H1 (cell line): ENCODE measurements around the gene RNASET2. TPM values are rescaled to one million over a fixed set of nuclear protein-coding genes. Genes with fewer than 3 reads are reported as not detected.

Experiments
- CTCF ChIA-PET: fragments of 300-600 bp; sonication (Branson Sonifier 250); formaldehyde crosslinking; loops from one replicate; lab custom pipeline; 2021; ENCODE audit not compliant: partially characterized antibody; lab: Charles Lee
- POLR2A ChIA-PET: fragments of 300-600 bp; sonication (Branson Sonifier 250); formaldehyde crosslinking; loops from one replicate; lab custom pipeline; 2021; ENCODE audit warnings: inconsistent platforms; ENCODE audit not compliant: partially characterized antibody; lab: Charles Lee
- DNase-seq, 2 experiments: peaks; one replicate each; pipeline versions ENCODE4 v3.0.0 to v3.0.0-alpha.2; 2010 to 2022; ENCODE audit warnings: low spot score in 2 of 2, low read depth in 1 of 2, mixed read lengths in 1 of 2
- FAIRE-seq: peaks from 2 replicates; lab custom pipeline; 2011; peaks lifted over from hg19 to GRCh38; lab: Jason Lieb, UNC
- H2AFZ ChIP-seq: 2 replicates; pipeline ENCODE4 v1.8.1; 2012; ENCODE audit warnings: low read length, inconsistent platforms
- H2AK5ac ChIP-seq: 2 replicates; pipeline ENCODE4 v1.6.1; 2013; ENCODE audit warnings: low read depth, low read length
- H2BK120ac ChIP-seq: replicated peaks from 2 replicates; pipeline ENCODE3; 2013; ENCODE audit warnings: low read depth, low read length, inconsistent platforms
- H2BK12ac ChIP-seq: 2 replicates; pipeline ENCODE4 v1.6.1; 2013; ENCODE audit warnings: low read depth, low read length
- H2BK15ac ChIP-seq: 2 replicates; pipeline ENCODE4 v1.6.1; 2013; ENCODE audit warnings: low read length
- H2BK20ac ChIP-seq: 2 replicates; pipeline ENCODE4 v1.6.1; 2013; ENCODE audit warnings: low read length
- H2BK5ac ChIP-seq: 2 replicates; pipeline ENCODE4 v1.6.1; 2013; ENCODE audit warnings: low read depth, low read length
- H3K14ac ChIP-seq: 2 replicates; pipeline ENCODE4 v1.6.1; 2013; ENCODE audit warnings: inconsistent platforms; ENCODE audit not compliant: insufficient read length
- H3K18ac ChIP-seq: 2 replicates; pipeline ENCODE4 v1.6.1; 2013; ENCODE audit warnings: low read length; ENCODE audit errors: extremely low read depth
- H3K23ac ChIP-seq: 2 replicates; pipeline ENCODE4 v1.6.1; 2013; ENCODE audit warnings: inconsistent platforms; ENCODE audit not compliant: insufficient read length
- H3K23me2 ChIP-seq: 2 replicates; pipeline ENCODE4 v1.6.1; 2013; ENCODE audit warnings: low read depth, low read length
- H3K27ac ChIP-seq: 2 replicates; pipeline ENCODE4 v1.6.1; 2011; ENCODE audit warnings: low read depth, low read length, inconsistent platforms
- H3K27me3 ChIP-seq, 4 experiments: replicated peaks in 1 of 4; 1 replicate in 1 of 4; 2 replicates in 3 of 4; pipeline versions ENCODE4 v1.6.1 to v1.8.1; 2011 to 2013; ENCODE audit warnings: low read length in 3 of 4, mild to moderate bottlenecking in 3 of 4, inconsistent platforms in 2 of 4, mixed read lengths in 2 of 4, moderate library complexity in 1 of 4; ENCODE audit not compliant: control insufficient read depth in 3 of 4, insufficient read depth in 3 of 4; ENCODE audit errors: extremely low read depth in 1 of 4
- H3K36me3 ChIP-seq, 4 experiments: 2 replicates each; pipeline versions ENCODE4 v1.6.1 to v1.8.1; 2011 to 2013; ENCODE audit warnings: mild to moderate bottlenecking in 4 of 4, low read length in 3 of 4, moderate library complexity in 2 of 4, control low read depth in 1 of 4, inconsistent platforms in 1 of 4; ENCODE audit not compliant: insufficient read depth in 4 of 4, control insufficient read depth in 2 of 4
- H3K4ac ChIP-seq: replicated peaks from 2 replicates; pipeline ENCODE3; 2013; ENCODE audit warnings: low read length, low read depth, mixed read lengths, inconsistent platforms; ENCODE audit not compliant: insufficient read length
- H3K4me1 ChIP-seq, 4 experiments: replicated peaks in 1 of 4; 1 replicate in 1 of 4; 2 replicates in 3 of 4; pipeline versions ENCODE4 v1.6.1 to v1.8.1; 2011 to 2013; ENCODE audit warnings: low read length in 3 of 4, inconsistent platforms in 2 of 4, mixed read lengths in 1 of 4; ENCODE audit not compliant: insufficient read depth in 4 of 4, control insufficient read depth in 3 of 4
- H3K4me2 ChIP-seq, 2 experiments: 2 replicates each; pipeline versions ENCODE4 v1.6.1 to v1.8.1; 2011 to 2013; ENCODE audit warnings: low read depth in 2 of 2, low read length in 2 of 2, control low read depth in 1 of 2, inconsistent platforms in 1 of 2, mild to moderate bottlenecking in 1 of 2; ENCODE audit not compliant: insufficient read depth in 1 of 2
- H3K4me3 ChIP-seq, 4 experiments: fragments of 200-600, 300-600 bp in 1 of 4; sonication (generic), shearing (Covaris generic), sonication (Bioruptor Twin) in 1 of 4; 2 replicates each; pipeline versions ENCODE4 v1.5.1 to v1.8.1; 2011 to 2016; ENCODE audit warnings: low read length in 4 of 4, low read depth in 3 of 4, control low read depth in 2 of 4, inconsistent platforms in 2 of 4, mild to moderate bottlenecking in 2 of 4, mixed read lengths in 1 of 4, moderate library complexity in 1 of 4; ENCODE audit not compliant: insufficient read depth in 2 of 4; ENCODE audit errors: extremely low read depth in 1 of 4
- H3K56ac ChIP-seq: replicated peaks from 2 replicates; pipeline ENCODE3; 2013; ENCODE audit warnings: low read depth, mild to moderate bottlenecking, mixed read lengths, low read length, inconsistent platforms; ENCODE audit not compliant: insufficient read length
- H3K79me1 ChIP-seq: 2 replicates; pipeline ENCODE4 v1.6.1; 2013; ENCODE audit warnings: low read depth, low read length, control low read depth
- H3K79me2 ChIP-seq, 2 experiments: 2 replicates each; pipeline versions ENCODE4 v1.6.1 to v1.8.1; 2012 to 2013; ENCODE audit warnings: low read length in 2 of 2, mild to moderate bottlenecking in 2 of 2, inconsistent platforms in 1 of 2; ENCODE audit not compliant: insufficient read depth in 2 of 2, control insufficient read depth in 1 of 2
- H3K9ac ChIP-seq, 4 experiments: replicated peaks in 1 of 4; 1 replicate in 1 of 4; 2 replicates in 3 of 4; pipeline versions ENCODE4 v1.6.1 to v1.8.1; 2011 to 2013; ENCODE audit warnings: low read depth in 3 of 4, low read length in 3 of 4, control low read depth in 2 of 4, mild to moderate bottlenecking in 2 of 4, moderate library complexity in 2 of 4, inconsistent platforms in 1 of 4; ENCODE audit errors: extremely low read depth in 1 of 4
- H3K9me3 ChIP-seq, 2 experiments: 2 replicates each; pipeline versions ENCODE4 v1.6.1 to v1.8.1; 2012 to 2013; ENCODE audit warnings: mild to moderate bottlenecking in 2 of 2, moderate library complexity in 2 of 2, control low read depth in 1 of 2, inconsistent platforms in 1 of 2, low read depth in 1 of 2, low read length in 1 of 2, mixed read lengths in 1 of 2; ENCODE audit not compliant: insufficient read depth in 2 of 2
- H4K20me1 ChIP-seq, 2 experiments: replicated peaks in 1 of 2; 2 replicates each; pipeline versions ENCODE3 to v1.8.1; 2011 to 2013; ENCODE audit warnings: inconsistent platforms in 2 of 2, low read length in 2 of 2, mild to moderate bottlenecking in 1 of 2; ENCODE audit not compliant: insufficient read depth in 2 of 2, control insufficient read depth in 1 of 2
- H4K5ac ChIP-seq: 2 replicates; pipeline ENCODE4 v1.6.1; 2013; ENCODE audit warnings: low read length, low read depth, mixed read lengths, inconsistent platforms; ENCODE audit not compliant: insufficient read length
- H4K8ac ChIP-seq: 2 replicates; pipeline ENCODE4 v1.8.0; 2013; ENCODE audit warnings: mild to moderate bottlenecking, moderate library complexity, low read length, inconsistent platforms; ENCODE audit not compliant: insufficient read depth; ENCODE audit errors: extremely low read depth
- H4K91ac ChIP-seq: replicated peaks from 2 replicates; pipeline ENCODE3; 2013; ENCODE audit warnings: low read length, mixed read lengths, inconsistent platforms; ENCODE audit not compliant: insufficient read length
- ATF2 ChIP-seq: IDR thresholded peaks from 2 replicates; pipeline ENCODE4 v1.6.1; 2012; ENCODE audit warnings: low read length, inconsistent platforms
- CTCF ChIP-seq, 3 experiments: IDR thresholded peaks; 1 replicate in 2 of 3; 2 replicates in 1 of 3; pipeline versions ENCODE4 v1.5.1 to v1.6.1; 2011; ENCODE audit warnings: low read length in 3 of 3, mild to moderate bottlenecking in 3 of 3, inconsistent platforms in 2 of 3, low read depth in 1 of 3, moderate library complexity in 1 of 3; ENCODE audit not compliant: insufficient read depth in 1 of 3; ENCODE audit errors: control extremely low read depth in 1 of 3
- EGR1 ChIP-seq: IDR thresholded peaks from 2 replicates; pipeline ENCODE4 v1.6.1; 2011; ENCODE audit warnings: low read depth, low read length, borderline replicate concordance
- JUND ChIP-seq: IDR thresholded peaks from 2 replicates; pipeline ENCODE4 v1.6.1; 2011; ENCODE audit warnings: mild to moderate bottlenecking, improper control_type of control experiment, low read length
- POLR2A ChIP-seq, 2 experiments: IDR thresholded peaks; 1 replicate in 1 of 2; 2 replicates in 1 of 2; pipeline ENCODE4 v1.6.1; 2011; ENCODE audit warnings: low read depth in 2 of 2, low read length in 2 of 2, mild to moderate bottlenecking in 2 of 2; ENCODE audit errors: control extremely low read depth in 1 of 2
- SRF ChIP-seq: IDR thresholded peaks from 2 replicates; pipeline ENCODE4 v1.6.1; 2011; ENCODE audit warnings: mild to moderate bottlenecking, low read depth, low read length, moderate library complexity
- polyA plus RNA-seq, 7 experiments: library from polyadenylated mRNA; depleted of rRNA in 3 of 7; stranded (reverse) in 5 of 7; unstranded in 2 of 7; fragments of >200 nt in 5 of 7; fragments of 200-250 nt in 2 of 7; gene quantifications; 1 replicate in 5 of 7; 2 replicates in 1 of 7; 4 replicates in 1 of 7; pipeline versions ENCODE4 v1.2.1 to v1.2.3, GENCODE V29; 2011 to 2013; ENCODE audit warnings: missing spikeins in 2 of 7, mixed read lengths in 2 of 7
- total RNA-seq: library from RNA; stranded (reverse); fragmentation: NEBNext Ultra II Directional; extraction: Animal tissue kit (Norgen Biotek cat#: 25700); gene quantifications from 2 replicates; pipeline ENCODE4 v1.2.1, GENCODE V29; 2021

The RNASET2 gene
- total and polyA plus RNA-seq, 2 of the 8 experiments (the other 6 are each of a cell fraction or from before 2014, with no cell fraction given): 15.7 to 22.9 TPM

- H3K4me1 ChIP-seq: no peaks in the 10 kb centered on the region; a peak in 1 of 7 replicates
- H2BK15ac ChIP-seq: no peak overlapping the region
- H3K4me2 ChIP-seq: no peak overlapping the region
- no peak overlapping the region for H2BK120ac ChIP-seq
- H3K27ac ChIP-seq: no peak overlapping the region
- no peaks in the 10 kb centered on the region for H4K20me1 ChIP-seq
- no peak overlapping the region for H4K5ac ChIP-seq
- H2BK5ac ChIP-seq: no peak overlapping the region
- no peak overlapping the region for H2AK5ac ChIP-seq
- no peak overlapping the region for H3K9ac ChIP-seq
- no peak overlapping the region for H3K18ac ChIP-seq
- no peaks in the 10 kb centered on the region for H3K23me2 ChIP-seq
- peak in 1 of 2 experiments; percentile 19 for DNase-seq
- H3K4me3 ChIP-seq: no peak overlapping the region
- peaks cover 0 to 8% (median 0%) of the 10 kb centered on the region in 4 experiments; a peak in 2 of 8 replicates for H3K36me3 ChIP-seq
- H3K27me3 ChIP-seq: no peaks in the 10 kb centered on the region; a peak in 1 of 7 replicates
- H3K79me2 ChIP-seq: no peaks in the 10 kb centered on the region
- no peak overlapping the region for H2AFZ ChIP-seq
- H2BK12ac ChIP-seq: no peak overlapping the region
- TF ChIP-seq ATF2 (no peak), CTCF (IDR thresholded peaks at IDR 0.05; ENCODE audit: control extremely low read depth in 1 of 3, insufficient read depth in 1 of 3, low read depth in 1 of 3, low read length in 3 of 3) (no peak), SRF (no peak), EGR1 (no peak), JUND (no peak), POLR2A (IDR thresholded peaks at IDR 0.05; ENCODE audit: control extremely low read depth in 1 of 2, low read depth in 2 of 2, low read length in 2 of 2) (no peak)
- TF ChIP-seq, all 59 proteins: peak for 0
- Histone ChIP-seq H3K56ac (no peak overlapping the region), H3K14ac (no peak overlapping the region), H3K4ac (no peak overlapping the region), H3K23ac (no peak overlapping the region), H2BK20ac (no peak overlapping the region), H3K9me3 (peaks cover 13 to 19% of the 10 kb centered on the region in 2 experiments), H3K79me1 (no peaks in the 10 kb centered on the region), H4K91ac (no peak overlapping the region), H4K8ac (no peak overlapping the region)
- ChIA-PET CTCF (no interaction called here), POLR2A (interaction anchor here (1.3 to 1.5 kb wide), 2 partner anchors 9 to 12 kb away, joined by 3 to 4 read pairs; no protein-coding TSS in a partner anchor)
- no peak for FAIRE-seq
Measured at GRCh38 chr6:166970091-166970490, 13.7 kb upstream of the RNASET2 start.
